HG02798 (cell line): Measurements from ENCODE around the gene KCNJ15.

ENCODE experiments used
- ATAC-seq: cut with Tn5 transposase; IDR thresholded peaks from one replicate; pipeline ENCODE4 v1.9.1; 2021; ENCODE audit warnings: mild to moderate bottlenecking; ENCODE audit not compliant: unreplicated experiment, poor library complexity

The KCNJ15 gene

GRCh38 chr21:38322311-38322950 lies 65.6 kb downstream of the KCNJ15 start:
- no peak for ATAC-seq

- ATAC-seq, result no peak
Measured at GRCh38 chr21:38323721-38324531, 67.1 kb downstream of the KCNJ15 start.

GRCh38 chr21:38325216-38325615 lies 68.4 kb downstream of the KCNJ15 start:
- ATAC-seq, result no peak

GRCh38 chr21:38325731-38326420 lies 69.1 kb downstream of the KCNJ15 start:
- no peak for ATAC-seq

GRCh38 chr21:38326429-38326828 lies 69.6 kb downstream of the KCNJ15 start:
- ATAC-seq, result no peak

- ATAC-seq, result no peak
Measured at GRCh38 chr21:38326899-38327298, 70.1 kb downstream of the KCNJ15 start.

GRCh38 chr21:38327984-38328383 lies 71.2 kb downstream of the KCNJ15 start:
- ATAC-seq, result no peak

- ATAC-seq, result no peak
Measured at GRCh38 chr21:38329162-38329561, 72.4 kb downstream of the KCNJ15 start.

GRCh38 chr21:38330666-38331065 lies 73.9 kb downstream of the KCNJ15 start:
- no peak for ATAC-seq

GRCh38 chr21:38333301-38334272 lies 76.8 kb downstream of the KCNJ15 start:
- ATAC-seq, result no peak

- no peak for ATAC-seq
Measured at GRCh38 chr21:38334866-38335265, 78.1 kb downstream of the KCNJ15 start.

GRCh38 chr21:38337793-38338192 lies 81.0 kb downstream of the KCNJ15 start:
- ATAC-seq, result no peak

- ATAC-seq, result no peak
Measured at GRCh38 chr21:38340131-38340530, 83.3 kb downstream of the KCNJ15 start.

- no peak for ATAC-seq
Measured at GRCh38 chr21:38341546-38342012, 84.8 kb downstream of the KCNJ15 start.

GRCh38 chr21:38342739-38343138 lies 85.9 kb downstream of the KCNJ15 start:
- no peak for ATAC-seq

- ATAC-seq, result no peak
Measured at GRCh38 chr21:38343691-38344090, 86.9 kb downstream of the KCNJ15 start.

GRCh38 chr21:38346286-38346685 lies 89.5 kb downstream of the KCNJ15 start:
- no peak for ATAC-seq

- no peak for ATAC-seq
Measured at GRCh38 chr21:38349111-38349746, 92.4 kb downstream of the KCNJ15 start.

- ATAC-seq, result no peak
Measured at GRCh38 chr21:38349977-38350376, 93.2 kb downstream of the KCNJ15 start.

GRCh38 chr21:38350684-38351083 lies 93.9 kb downstream of the KCNJ15 start:
- ATAC-seq, result no peak
